PC-9 (cell line): ENCODE measurements around the gene ELL2. TPM values are rescaled to one million over a fixed set of nuclear protein-coding genes. Genes with fewer than 3 reads are reported as not detected.
A peak's percentile ranks its signal among the peaks of the same experiment; 100 is the strongest.

Source experiments
- BruUV-seq: library from RNA; stranded (reverse); fragments of 400-500 nt; replicated peaks from 2 replicates; lab custom pipeline; 2021; lab: Mats Ljungman, UMichigan
- CTCF ChIA-PET: fragments of 300-600 bp; sonication (Branson Sonifier 250); formaldehyde crosslinking; loops from one replicate; lab custom pipeline; 2022; ENCODE audit warnings: antibody characterized with exemption; lab: Charles Lee
- POLR2A ChIA-PET: fragments of 300-600 bp; sonication (Branson Sonifier 250); formaldehyde crosslinking; loops from one replicate; lab custom pipeline; 2022; ENCODE audit warnings: antibody characterized with exemption; ENCODE audit not compliant: unreplicated experiment; lab: Charles Lee
- DNase-seq, 2 experiments: peaks; one replicate each; pipeline versions ENCODE4 v3.0.0 to v3.0.0-alpha.2; 2015 to 2022; ENCODE audit warnings: mixed read lengths in 1 of 2
- H2AFZ ChIP-seq: fragments of 200-600 bp; sonication (generic); 2 replicates; pipeline ENCODE4 v1.8.1; 2017; ENCODE audit warnings: antibody characterized with exemption
- H3F3A ChIP-seq: fragments of 200-600 bp; sonication (generic); 2 replicates; pipeline ENCODE4 v1.8.1; 2017; ENCODE audit warnings: antibody characterized with exemption, mild to moderate bottlenecking, low read depth; ENCODE audit not compliant: insufficient read depth
- H3K27ac ChIP-seq: fragments of 200-600 bp; sonication (generic); 2 replicates; pipeline ENCODE4 v1.6.1; 2016; ENCODE audit warnings: mixed run types
- H3K27me3 ChIP-seq: fragments of 200-600 bp; sonication (generic); 2 replicates; pipeline ENCODE4 v1.6.1; 2016; ENCODE audit warnings: low read depth, mixed run types; ENCODE audit not compliant: insufficient read depth
- H3K36me3 ChIP-seq: fragments of 200-600 bp; sonication (generic); 2 replicates; pipeline ENCODE4 v1.6.1; 2016; ENCODE audit warnings: low read depth, mixed run types
- H3K4me1 ChIP-seq: fragments of 200-600 bp; sonication (generic); replicated peaks from 2 replicates; pipeline ENCODE4 v1.6.1; 2016; ENCODE audit warnings: mixed run types; ENCODE audit not compliant: insufficient read depth
- H3K4me2 ChIP-seq: fragments of 200-600 bp; sonication (generic); 2 replicates; pipeline ENCODE4 v1.6.1; 2017; ENCODE audit warnings: mixed run types
- H3K4me3 ChIP-seq: fragments of 200-600 bp; sonication (generic); 2 replicates; pipeline ENCODE4 v1.6.1; 2016; ENCODE audit warnings: mixed run types
- H3K79me2 ChIP-seq: fragments of 200-600 bp; sonication (generic); 2 replicates; pipeline ENCODE4 v1.6.1; 2017; ENCODE audit warnings: low read depth, mixed run types
- H3K9me2 ChIP-seq: fragments of 200-600 bp; sonication (generic); 2 replicates; pipeline ENCODE4 v1.8.1; 2017; ENCODE audit warnings: mild to moderate bottlenecking; ENCODE audit not compliant: insufficient read depth
- H3K9me3 ChIP-seq: fragments of 200-600 bp; sonication (generic); 2 replicates; pipeline ENCODE4 v1.8.1; 2016; ENCODE audit warnings: low read depth; ENCODE audit not compliant: insufficient read depth
- H4K20me1 ChIP-seq: fragments of 200-600 bp; sonication (generic); 2 replicates; pipeline ENCODE4 v1.8.1; 2017; ENCODE audit not compliant: insufficient read depth
- EZH2 ChIP-seq: fragments of 200-600 bp; sonication (generic); IDR thresholded peaks from 2 replicates; pipeline ENCODE4 v1.8.0; 2017; ENCODE audit warnings: antibody characterized with exemption, low read depth
- intact Hi-C: fragments of 100-400 bp; cut with micrococcal nuclease; formaldehyde crosslinking; loops from one replicate; pipeline ENCODE4 v1.10.0; 2022; ENCODE audit not compliant: unreplicated experiment
- total RNA-seq: library from RNA; stranded (reverse); gene quantifications from 2 replicates; pipeline ENCODE4 v1.2.3, GENCODE V29; 2021
- TF ChIP-seq, protein P1 (sequence below): fragments of 200-600 bp; sonication (generic); conservative IDR thresholded peaks from 2 replicates; pipeline ENCODE4 v1.6.1; 2017; ENCODE audit warnings: mixed run types, antibody characterized with exemption, mild to moderate bottlenecking, moderate library complexity

The ELL2 gene
- total RNA-seq, 1 experiment from 2014 or later = 25.5 TPM

DNA sequence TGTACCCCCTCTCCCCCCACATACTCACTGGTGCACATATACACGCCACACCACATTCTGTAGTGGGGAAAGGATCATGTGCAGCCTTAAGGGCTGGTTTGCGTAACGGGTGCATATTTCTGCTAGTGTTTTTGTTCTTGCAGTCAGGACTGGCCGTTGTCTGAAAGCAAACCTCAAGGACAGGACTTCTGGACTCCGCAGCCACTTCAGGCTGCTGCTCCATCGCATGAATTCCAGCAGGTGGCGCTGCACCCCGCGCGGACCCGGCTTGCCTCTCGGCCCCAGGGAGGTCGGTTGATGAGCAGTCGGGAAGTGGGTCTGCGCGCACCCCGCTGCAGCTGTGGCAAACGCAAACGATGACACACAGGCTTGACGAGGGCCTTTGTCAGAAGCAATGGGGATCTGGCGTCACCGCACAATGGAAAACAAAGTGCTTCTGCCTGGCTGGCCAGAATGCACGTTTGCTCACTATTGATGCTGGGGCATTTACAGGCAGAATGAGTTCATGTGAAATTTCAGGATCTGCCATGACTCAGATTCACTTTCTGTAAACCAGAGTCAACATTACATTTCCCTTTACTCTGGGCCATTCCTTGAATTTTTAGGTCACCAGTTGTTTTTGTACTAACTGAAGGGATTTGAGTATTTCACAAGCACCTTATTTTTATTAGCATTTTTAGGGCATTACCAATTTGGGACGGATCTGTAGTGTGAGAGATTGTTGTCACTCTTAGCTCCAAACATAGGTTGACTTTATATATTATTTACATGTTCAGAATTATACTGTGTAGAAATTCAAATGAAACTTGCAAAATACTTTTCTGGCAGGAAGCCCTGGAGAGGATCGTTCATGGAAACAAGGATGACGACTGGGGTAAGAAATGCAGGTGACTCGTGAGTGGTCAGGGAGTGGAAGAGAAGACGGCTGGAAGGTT is 102.7 kb downstream of the ELL2 start:
- DNase-seq = peak; percentile 89 to 97
- no peaks in the 10 kb centered on the region for H3K36me3 ChIP-seq
- no peaks in the 10 kb centered on the region for H4K20me1 ChIP-seq
- H2AFZ ChIP-seq = peak overlapping the region; percentile 63; the same call in 1 of the 2 replicates
- TF ChIP-seq, protein P1, sequence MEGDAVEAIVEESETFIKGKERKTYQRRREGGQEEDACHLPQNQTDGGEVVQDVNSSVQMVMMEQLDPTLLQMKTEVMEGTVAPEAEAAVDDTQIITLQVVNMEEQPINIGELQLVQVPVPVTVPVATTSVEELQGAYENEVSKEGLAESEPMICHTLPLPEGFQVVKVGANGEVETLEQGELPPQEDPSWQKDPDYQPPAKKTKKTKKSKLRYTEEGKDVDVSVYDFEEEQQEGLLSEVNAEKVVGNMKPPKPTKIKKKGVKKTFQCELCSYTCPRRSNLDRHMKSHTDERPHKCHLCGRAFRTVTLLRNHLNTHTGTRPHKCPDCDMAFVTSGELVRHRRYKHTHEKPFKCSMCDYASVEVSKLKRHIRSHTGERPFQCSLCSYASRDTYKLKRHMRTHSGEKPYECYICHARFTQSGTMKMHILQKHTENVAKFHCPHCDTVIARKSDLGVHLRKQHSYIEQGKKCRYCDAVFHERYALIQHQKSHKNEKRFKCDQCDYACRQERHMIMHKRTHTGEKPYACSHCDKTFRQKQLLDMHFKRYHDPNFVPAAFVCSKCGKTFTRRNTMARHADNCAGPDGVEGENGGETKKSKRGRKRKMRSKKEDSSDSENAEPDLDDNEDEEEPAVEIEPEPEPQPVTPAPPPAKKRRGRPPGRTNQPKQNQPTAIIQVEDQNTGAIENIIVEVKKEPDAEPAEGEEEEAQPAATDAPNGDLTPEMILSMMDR = peak; percentile 99
- TF ChIP-seq EZH2 = no peak
- peak overlapping the region; percentile 95 for H3K27ac ChIP-seq
- no TSS peak for BruUV-seq
- no peaks in the 10 kb centered on the region for H3K79me2 ChIP-seq
- intact Hi-C loops = loop anchor here (1.0 to 2.0 kb wide), 2 partner anchors 477 to 742 kb away; no protein-coding TSS in a partner anchor
- H3K4me2 ChIP-seq = peak overlapping the region; percentile 80
- H3K4me3 ChIP-seq = peak overlapping the region; percentile 38
- peaks cover 54% of the 10 kb centered on the region for H3F3A ChIP-seq
- H3K9me2 ChIP-seq = no peaks in the 10 kb centered on the region
- peaks cover 56% of the 10 kb centered on the region for H3K4me1 ChIP-seq
- CTCF ChIA-PET = no interaction called here
- H3K27me3 ChIP-seq = no peaks in the 10 kb centered on the region
- POLR2A ChIA-PET = interaction anchor here (0.7 kb wide), 2 partner anchors 66 to 123 kb away, joined by 3 read pairs; no protein-coding TSS in a partner anchor
- no peaks in the 10 kb centered on the region for H3K9me3 ChIP-seq

DNA sequence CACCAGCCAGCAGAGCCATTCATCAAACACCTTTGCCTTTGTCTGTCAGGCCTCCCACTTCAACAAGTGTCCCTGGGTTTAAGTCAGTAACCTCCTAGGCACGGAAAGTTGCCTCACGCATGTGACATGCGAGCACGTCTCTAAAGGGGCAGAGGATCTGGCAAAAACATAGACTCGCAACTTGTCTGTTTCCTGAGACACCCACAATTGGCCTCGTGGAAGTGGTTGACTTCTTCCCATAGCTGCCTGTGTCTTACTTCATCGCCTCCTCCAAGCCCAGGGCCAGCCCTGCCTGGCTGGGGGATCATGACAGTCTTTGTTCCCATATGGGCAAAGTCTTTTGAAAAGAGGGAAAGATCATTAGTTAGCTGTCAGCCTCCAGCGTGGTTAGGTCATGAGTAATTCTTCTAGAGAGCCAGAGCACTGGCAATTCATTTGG is 103.6 kb downstream of the ELL2 start:
- Histone ChIP-seq H3K27me3 (no peaks in the 10 kb centered on the region), H3K9me2 (no peaks in the 10 kb centered on the region), H3K27ac (peak overlapping the region; percentile 95), H3K36me3 (no peaks in the 10 kb centered on the region), H3K4me2 (peak overlapping the region; percentile 80), H3K4me3 (peak overlapping the region; percentile 38), H3K4me1 (peaks cover 48% of the 10 kb centered on the region), H3K79me2 (no peaks in the 10 kb centered on the region), H2AFZ (no peak overlapping the region), H3K9me3 (no peaks in the 10 kb centered on the region), H3F3A (peaks cover 49% of the 10 kb centered on the region), H4K20me1 (no peaks in the 10 kb centered on the region)
- BruUV-seq = no TSS peak
- TF ChIP-seq, protein P1 = no peak
- TF ChIP-seq EZH2 = no peak
- intact Hi-C loops = loop anchor here (1.0 to 2.0 kb wide), 2 partner anchors 478 to 743 kb away; no protein-coding TSS in a partner anchor
- POLR2A ChIA-PET = interaction anchor here (0.7 kb wide), 1 partner anchor 123 kb away, joined by 3 read pairs; no protein-coding TSS in a partner anchor
- CTCF ChIA-PET = no interaction called here
- no peak for DNase-seq

- Histone ChIP-seq H2AFZ (no peak overlapping the region), H3K4me2 (no peak overlapping the region)
- BruUV-seq = no TSS peak
Observed at GRCh38 chr5:95857185-95857945, 104.3 kb downstream of the ELL2 start.

More at GRCh38 chr5:95857185-95857945, 104.3 kb downstream of the ELL2 start:
- no peaks in the 10 kb centered on the region for H3K27me3 ChIP-seq
- H3K4me3 ChIP-seq = no peak overlapping the region
- no peaks in the 10 kb centered on the region for H3K9me2 ChIP-seq
- intact Hi-C loops = no loop called here
- POLR2A ChIA-PET = no interaction called here
- DNase-seq = no peak
- no peak overlapping the region for H3K27ac ChIP-seq
- peaks cover 41% of the 10 kb centered on the region for H3K4me1 ChIP-seq
- TF ChIP-seq EZH2 = no peak
- TF ChIP-seq, protein P1 = no peak
- H3F3A ChIP-seq = peaks cover 42% of the 10 kb centered on the region
- CTCF ChIA-PET = no interaction called here
- no peaks in the 10 kb centered on the region for H3K79me2 ChIP-seq
- no peaks in the 10 kb centered on the region for H3K9me3 ChIP-seq
- H3K36me3 ChIP-seq = no peaks in the 10 kb centered on the region
- no peaks in the 10 kb centered on the region for H4K20me1 ChIP-seq
